Activated CD4-positive, alpha-beta T cell treated with anti-CD3 and anti-CD28 coated beads, Interleukin-2, amount 10 ng/mL, durations not matched to agents 7 days and 5 days (primary cell): Measurements from ENCODE around the gene MPC2. TPM values are rescaled to one million over a fixed set of nuclear protein-coding genes. Genes with fewer than 3 reads are reported as not detected.

Experiments used
- CTCF ChIA-PET: fragments of 350-600 bp; sonication (Branson Sonifier 250); formaldehyde crosslinking; loops from one replicate; lab custom pipeline; 2021; ENCODE audit warnings: antibody characterized with exemption; lab: Charles Lee
- POLR2A ChIA-PET: fragments of 350-600 bp; sonication (Branson Sonifier 250); formaldehyde crosslinking; loops from one replicate; lab custom pipeline; 2021; ENCODE audit warnings: antibody characterized with exemption; lab: Charles Lee
- DNase-seq: peaks from one replicate; pipeline ENCODE4 v3.0.0-alpha.2; 2020
- H3K27ac Mint-ChIP-seq: one replicate; pipeline ENCODE4 v1.8.0; 2021; ENCODE audit warnings: mild to moderate bottlenecking, moderate library complexity, mixed read lengths
- H3K27me3 Mint-ChIP-seq: one replicate; pipeline ENCODE4 v1.8.0; 2021; ENCODE audit warnings: mixed read lengths
- H3K36me3 Mint-ChIP-seq: one replicate; pipeline ENCODE4 v1.8.0; 2021; ENCODE audit warnings: low read depth, mixed read lengths
- H3K4me1 Mint-ChIP-seq: one replicate; pipeline ENCODE4 v1.8.0; 2021; ENCODE audit warnings: mixed read lengths
- H3K4me3 Mint-ChIP-seq: one replicate; pipeline ENCODE4 v1.8.0; 2021; ENCODE audit warnings: mild to moderate bottlenecking, moderate library complexity, mixed read lengths
- H3K9me3 Mint-ChIP-seq: one replicate; pipeline ENCODE4 v1.8.0; 2021; ENCODE audit warnings: mixed read lengths
- total RNA-seq, 2 experiments: library from RNA; stranded (reverse); gene quantifications; one replicate each; pipeline ENCODE4 v1.2.3, GENCODE V29; 2021

MPC2 gene
- total RNA-seq, 2 experiments from 2014 or later = 51.9 to 53.0 TPM

- ChIA-PET CTCF (interaction anchor here (0.6 to 1.6 kb wide), 2 partner anchors 14 to 99 kb away, joined by 4 read pairs; no protein-coding TSS in a partner anchor), POLR2A (no interaction called here)
- Mint-ChIP-seq H3K4me3 (no peak overlapping the region), H3K27me3 (no peaks in the 10 kb centered on the region), H3K36me3 (peaks cover 2% of the 10 kb centered on the region), H3K4me1 (peaks cover 9% of the 10 kb centered on the region), H3K9me3 (no peaks in the 10 kb centered on the region), H3K27ac (no peak overlapping the region)
- no peak for DNase-seq
Measured at GRCh38 chr1:167928457-167928852, 8.4 kb downstream of the MPC2 start.

GRCh38 chr1:167927046-167927754 is 9.7 kb downstream of the MPC2 start:
- H3K27ac Mint-ChIP-seq = no peak overlapping the region
- DNase-seq = no peak
- no peak overlapping the region for H3K4me3 Mint-ChIP-seq
- ChIA-PET CTCF (interaction anchor here (1.4 to 1.6 kb wide), 2 partner anchors 9 to 12 kb away, joined by 3 to 4 read pairs; no protein-coding TSS in a partner anchor), POLR2A (no interaction called here)
- no peaks in the 10 kb centered on the region for H3K27me3 Mint-ChIP-seq
- peaks cover 1% of the 10 kb centered on the region for H3K4me1 Mint-ChIP-seq
- peaks cover 5% of the 10 kb centered on the region for H3K36me3 Mint-ChIP-seq
- no peaks in the 10 kb centered on the region for H3K9me3 Mint-ChIP-seq

- Mint-ChIP-seq H3K4me3 (no peak overlapping the region), H3K36me3 (peaks cover 5% of the 10 kb centered on the region), H3K4me1 (no peaks in the 10 kb centered on the region), H3K9me3 (no peaks in the 10 kb centered on the region), H3K27me3 (no peaks in the 10 kb centered on the region), H3K27ac (no peak overlapping the region)
- DNase-seq = no peak
- ChIA-PET POLR2A (no interaction called here), CTCF (interaction anchor here (0.6 to 1.4 kb wide), 2 partner anchors 9 to 375 kb away, joined by 3 read pairs; no protein-coding TSS in a partner anchor)
Measured at GRCh38 chr1:167926486-167926997, 10.3 kb downstream of the MPC2 start.

GRCh38 chr1:167924543-167925231 is 12.2 kb downstream of the MPC2 start:
- no peaks in the 10 kb centered on the region for H3K9me3 Mint-ChIP-seq
- H3K4me1 Mint-ChIP-seq = no peaks in the 10 kb centered on the region
- H3K27ac Mint-ChIP-seq = no peak overlapping the region
- H3K36me3 Mint-ChIP-seq = peaks cover 5% of the 10 kb centered on the region
- CTCF ChIA-PET = interaction anchor here (1.0 to 1.2 kb wide), 2 partner anchors 10 to 12 kb away, joined by 3 read pairs; partner anchors contain the start of genes DCAF6 and MPC2
- POLR2A ChIA-PET = no interaction called here
- DNase-seq = no peak
- no peaks in the 10 kb centered on the region for H3K27me3 Mint-ChIP-seq
- H3K4me3 Mint-ChIP-seq = no peak overlapping the region

- Mint-ChIP-seq H3K27ac (no peak overlapping the region), H3K4me1 (no peaks in the 10 kb centered on the region), H3K36me3 (peaks cover 5% of the 10 kb centered on the region), H3K9me3 (no peaks in the 10 kb centered on the region), H3K4me3 (no peak overlapping the region), H3K27me3 (no peaks in the 10 kb centered on the region)
- DNase-seq = no peak
- CTCF ChIA-PET = interaction anchor here (0.6 to 1.2 kb wide), 3 partner anchors 11 to 229 kb away, joined by 3 read pairs; partner anchors contain the start of genes DCAF6 and MPC2
- POLR2A ChIA-PET = no interaction called here
Measured at GRCh38 chr1:167924102-167924501, 12.8 kb downstream of the MPC2 start.

- peaks cover 5% of the 10 kb centered on the region for H3K36me3 Mint-ChIP-seq
- no peak for DNase-seq
- H3K27me3 Mint-ChIP-seq = no peaks in the 10 kb centered on the region
- no peaks in the 10 kb centered on the region for H3K4me1 Mint-ChIP-seq
- H3K4me3 Mint-ChIP-seq = no peak overlapping the region
- CTCF ChIA-PET = interaction anchor here (0.6 to 1.2 kb wide), 3 partner anchors 12 to 230 kb away, joined by 3 read pairs; partner anchors contain the start of genes DCAF6 and MPC2
- H3K27ac Mint-ChIP-seq = no peak overlapping the region
- POLR2A ChIA-PET = no interaction called here
- no peaks in the 10 kb centered on the region for H3K9me3 Mint-ChIP-seq
Measured at GRCh38 chr1:167923324-167924056, 13.4 kb downstream of the MPC2 start.

- CTCF ChIA-PET = no interaction called here
- Mint-ChIP-seq H3K36me3 (peaks cover 5% of the 10 kb centered on the region), H3K27ac (no peak overlapping the region)
Measured at GRCh38 chr1:167922611-167923074, 14.2 kb downstream of the MPC2 start.

GRCh38 chr1:167922023-167922422 is 14.8 kb downstream of the MPC2 start:
- POLR2A ChIA-PET = no interaction called here
- no peak overlapping the region for H3K27ac Mint-ChIP-seq

More at GRCh38 chr1:167922611-167923074, 14.2 kb downstream of the MPC2 start:
- H3K4me1 Mint-ChIP-seq = no peaks in the 10 kb centered on the region
- H3K9me3 Mint-ChIP-seq = no peaks in the 10 kb centered on the region
- POLR2A ChIA-PET = no interaction called here
- H3K4me3 Mint-ChIP-seq = no peak overlapping the region
- no peak for DNase-seq
- no peaks in the 10 kb centered on the region for H3K27me3 Mint-ChIP-seq

GRCh38 chr1:167916766-167917511 is 19.9 kb downstream of the MPC2 start:
- ChIA-PET CTCF (no interaction called here), POLR2A (interaction anchor here (0.7 kb wide), 1 partner anchor 195 kb away, joined by 6 read pairs; the partner anchor contains the start of gene MPZL1)
- Mint-ChIP-seq H3K27me3 (no peaks in the 10 kb centered on the region), H3K36me3 (peaks cover 10% of the 10 kb centered on the region), H3K4me1 (no peaks in the 10 kb centered on the region), H3K9me3 (no peaks in the 10 kb centered on the region), H3K4me3 (no peak overlapping the region), H3K27ac (no peak overlapping the region)
- no peak for DNase-seq

More at GRCh38 chr1:167922023-167922422, 14.8 kb downstream of the MPC2 start:
- H3K27me3 Mint-ChIP-seq = no peaks in the 10 kb centered on the region
- H3K9me3 Mint-ChIP-seq = no peaks in the 10 kb centered on the region
- no peak for DNase-seq
- H3K36me3 Mint-ChIP-seq = peaks cover 6% of the 10 kb centered on the region
- CTCF ChIA-PET = no interaction called here
- H3K4me3 Mint-ChIP-seq = no peak overlapping the region
- no peaks in the 10 kb centered on the region for H3K4me1 Mint-ChIP-seq

- H3K27me3 Mint-ChIP-seq = peaks cover 6% of the 10 kb centered on the region
- peaks cover 10% of the 10 kb centered on the region for H3K36me3 Mint-ChIP-seq
- H3K27ac Mint-ChIP-seq = no peak overlapping the region
- no peak overlapping the region for H3K4me3 Mint-ChIP-seq
- no peaks in the 10 kb centered on the region for H3K4me1 Mint-ChIP-seq
- POLR2A ChIA-PET = interaction anchor here (0.6 kb wide), 1 partner anchor 347 kb away, joined by 3 read pairs; no protein-coding TSS in a partner anchor
- CTCF ChIA-PET = interaction anchor here (1.1 kb wide), 1 partner anchor 12 kb away, joined by 4 read pairs; no protein-coding TSS in a partner anchor
- DNase-seq = no peak
- H3K9me3 Mint-ChIP-seq = peaks cover 2% of the 10 kb centered on the region
Measured at GRCh38 chr1:167915569-167915968, 21.3 kb downstream of the MPC2 start.

GRCh38 chr1:167913895-167914496 is 22.9 kb downstream of the MPC2 start, which contains the start of gene ADCY10:
TSS of gene ADCY10 (minus strand) at chr1:167914134. CDS start at chr1:167905140, 8,994 bp downstream.
- Mint-ChIP-seq H3K36me3 (peaks cover 11% of the 10 kb centered on the region), H3K4me1 (no peaks in the 10 kb centered on the region), H3K9me3 (peaks cover 11% of the 10 kb centered on the region), H3K4me3 (no peak within 1 kb of the TSS), H3K27me3 (peaks cover 11% of the 10 kb centered on the region), H3K27ac (no peak within 1 kb of the TSS)
- no peak for DNase-seq
- POLR2A ChIA-PET = interaction anchor here (0.5 kb wide), 1 partner anchor 594 kb away, joined by 3 read pairs; no protein-coding TSS in a partner anchor
- CTCF ChIA-PET = interaction anchor here (1.0 kb wide), 1 partner anchor 15 kb away, joined by 3 read pairs; no protein-coding TSS in a partner anchor
